Progenitor cell of endocrine pancreas (in vitro differentiated cells): ENCODE data around the gene LAMA3. TPM values are rescaled to one million over a fixed set of nuclear protein-coding genes. Genes with fewer than 3 reads are reported as not detected.
A peak's percentile ranks its signal among the peaks of the same experiment; 100 is the strongest.

Experiments used
- DNase-seq: peaks from one replicate; pipeline ENCODE4 v3.0.0; 2021; ENCODE audit warnings: low spot score; ENCODE audit not compliant: unreplicated experiment
- H3K27ac Mint-ChIP-seq: 2 replicates; pipeline ENCODE4 v1.8.0; 2021; ENCODE audit warnings: mild to moderate bottlenecking, moderate library complexity, mixed read lengths
- H3K27me3 Mint-ChIP-seq: 2 replicates; pipeline ENCODE4 v1.8.0; 2021; ENCODE audit warnings: mixed read lengths
- H3K36me3 Mint-ChIP-seq: 2 replicates; pipeline ENCODE4 v1.8.0; 2022; ENCODE audit warnings: mixed read lengths; ENCODE audit not compliant: insufficient read depth
- H3K4me1 Mint-ChIP-seq: 2 replicates; pipeline ENCODE4 v1.8.0; 2021; ENCODE audit warnings: low read depth, mixed read lengths
- H3K4me3 Mint-ChIP-seq: 2 replicates; pipeline ENCODE4 v1.8.0; 2021; ENCODE audit warnings: low read depth, mild to moderate bottlenecking, moderate library complexity, mixed read lengths
- H3K9me3 Mint-ChIP-seq: 2 replicates; pipeline ENCODE4 v1.8.0; 2021; ENCODE audit warnings: low read depth, mixed read lengths
- total RNA-seq: library from RNA; stranded (reverse); gene quantifications from 2 replicates; pipeline ENCODE4 v1.2.1, GENCODE V29; 2021
- TF ChIP-seq, protein P1 (sequence below): fragments of 200-600 bp; sonication (generic); IDR thresholded peaks from one replicate; pipeline ENCODE4 v1.5.0; 2021; ENCODE audit warnings: antibody characterized with exemption, mild to moderate bottlenecking; ENCODE audit not compliant: unreplicated experiment

The LAMA3 gene
- total RNA-seq, 1 donor from 2014 or later: 0.84 TPM

- no peak for DNase-seq
- Mint-ChIP-seq H3K36me3 (no peaks in the 10 kb centered on the region), H3K27me3 (peaks cover 18% of the 10 kb centered on the region), H3K4me1 (peaks cover 12% of the 10 kb centered on the region), H3K4me3 (no peak overlapping the region), H3K27ac (no peak overlapping the region), H3K9me3 (peaks cover 6% of the 10 kb centered on the region)
- TF ChIP-seq, protein P1, sequence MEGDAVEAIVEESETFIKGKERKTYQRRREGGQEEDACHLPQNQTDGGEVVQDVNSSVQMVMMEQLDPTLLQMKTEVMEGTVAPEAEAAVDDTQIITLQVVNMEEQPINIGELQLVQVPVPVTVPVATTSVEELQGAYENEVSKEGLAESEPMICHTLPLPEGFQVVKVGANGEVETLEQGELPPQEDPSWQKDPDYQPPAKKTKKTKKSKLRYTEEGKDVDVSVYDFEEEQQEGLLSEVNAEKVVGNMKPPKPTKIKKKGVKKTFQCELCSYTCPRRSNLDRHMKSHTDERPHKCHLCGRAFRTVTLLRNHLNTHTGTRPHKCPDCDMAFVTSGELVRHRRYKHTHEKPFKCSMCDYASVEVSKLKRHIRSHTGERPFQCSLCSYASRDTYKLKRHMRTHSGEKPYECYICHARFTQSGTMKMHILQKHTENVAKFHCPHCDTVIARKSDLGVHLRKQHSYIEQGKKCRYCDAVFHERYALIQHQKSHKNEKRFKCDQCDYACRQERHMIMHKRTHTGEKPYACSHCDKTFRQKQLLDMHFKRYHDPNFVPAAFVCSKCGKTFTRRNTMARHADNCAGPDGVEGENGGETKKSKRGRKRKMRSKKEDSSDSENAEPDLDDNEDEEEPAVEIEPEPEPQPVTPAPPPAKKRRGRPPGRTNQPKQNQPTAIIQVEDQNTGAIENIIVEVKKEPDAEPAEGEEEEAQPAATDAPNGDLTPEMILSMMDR: no peak
Measured at GRCh38 chr18:23981369-23981980, 292.2 kb downstream of the LAMA3 start.

- Mint-ChIP-seq H3K4me1 (peaks cover 12% of the 10 kb centered on the region), H3K36me3 (no peaks in the 10 kb centered on the region), H3K4me3 (peak overlapping the region; percentile 0), H3K27ac (no peak overlapping the region), H3K9me3 (no peaks in the 10 kb centered on the region), H3K27me3 (peaks cover 15% of the 10 kb centered on the region)
- no peak for DNase-seq
- TF ChIP-seq, protein P1: no peak
Measured at GRCh38 chr18:23982155-23983079, 293.2 kb downstream of the LAMA3 start.

DNA sequence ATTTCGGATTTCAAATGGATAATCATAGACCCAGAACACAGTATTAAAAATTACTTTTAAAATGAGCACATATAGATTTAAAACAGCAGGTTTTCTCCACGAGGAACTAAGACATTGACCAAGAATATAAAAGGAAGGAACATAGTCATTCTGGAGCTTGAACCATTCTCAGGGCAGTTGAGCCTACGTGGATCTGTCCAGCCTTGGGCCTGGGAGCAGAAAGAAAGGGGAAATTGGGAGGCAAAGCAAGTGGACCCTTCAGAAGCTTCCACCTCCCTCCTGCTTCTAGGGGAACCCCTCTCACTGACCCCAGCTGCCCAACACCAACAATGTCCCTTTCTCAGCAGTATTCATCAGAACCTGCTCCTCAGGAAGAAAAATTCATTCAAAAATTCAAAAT, 293.9 kb downstream of the LAMA3 start:
- H3K4me3 Mint-ChIP-seq: no peak overlapping the region
- TF ChIP-seq, protein P1: no peak
- DNase-seq: no peak
- H3K9me3 Mint-ChIP-seq: no peaks in the 10 kb centered on the region
- no peak overlapping the region for H3K27ac Mint-ChIP-seq
- no peaks in the 10 kb centered on the region for H3K36me3 Mint-ChIP-seq
- peaks cover 15% of the 10 kb centered on the region for H3K27me3 Mint-ChIP-seq
- H3K4me1 Mint-ChIP-seq: peaks cover 12% of the 10 kb centered on the region

- Mint-ChIP-seq H3K4me3 (no peak overlapping the region), H3K9me3 (no peaks in the 10 kb centered on the region), H3K36me3 (no peaks in the 10 kb centered on the region), H3K27me3 (peaks cover 7% of the 10 kb centered on the region), H3K27ac (no peak overlapping the region), H3K4me1 (peaks cover 10% of the 10 kb centered on the region)
- DNase-seq: no peak
- TF ChIP-seq, protein P1: no peak
Measured at GRCh38 chr18:23986600-23987359, 297.5 kb downstream of the LAMA3 start.
